GM18861 (cell line): Measurements from ENCODE around the gene FAM25C.
"Not testable (repeated sequence)": the region's sequence is repeated elsewhere in the genome, so short reads cannot be mapped to it uniquely, and the experiment has no call there.

ENCODE experiments used
- ATAC-seq: cut with Tn5 transposase; IDR thresholded peaks from one replicate; pipeline ENCODE4 v1.9.1; 2021; ENCODE audit not compliant: unreplicated experiment

Gene FAM25C

DNA sequence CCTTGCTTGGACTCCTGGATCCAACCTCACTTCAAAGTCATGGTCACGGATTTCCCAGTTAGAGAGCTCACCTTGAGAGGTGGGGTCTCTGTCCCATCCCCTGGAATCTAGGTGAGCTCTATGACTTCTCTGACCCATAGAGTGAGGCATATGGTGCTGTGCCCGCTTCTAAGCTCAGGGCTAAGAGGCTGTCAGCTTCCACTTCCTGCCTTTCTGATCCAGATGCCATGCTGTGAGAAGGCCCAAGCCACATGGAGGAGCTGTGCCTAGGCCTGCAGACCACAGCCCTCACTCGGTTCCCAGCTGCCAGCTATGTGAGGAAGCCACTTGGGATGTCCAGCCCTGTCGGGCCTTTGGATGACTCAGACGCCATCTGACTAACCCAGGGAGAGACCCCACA is 39.9 kb downstream of the FAM25C start:
- ATAC-seq, result not testable (repeated sequence)

DNA sequence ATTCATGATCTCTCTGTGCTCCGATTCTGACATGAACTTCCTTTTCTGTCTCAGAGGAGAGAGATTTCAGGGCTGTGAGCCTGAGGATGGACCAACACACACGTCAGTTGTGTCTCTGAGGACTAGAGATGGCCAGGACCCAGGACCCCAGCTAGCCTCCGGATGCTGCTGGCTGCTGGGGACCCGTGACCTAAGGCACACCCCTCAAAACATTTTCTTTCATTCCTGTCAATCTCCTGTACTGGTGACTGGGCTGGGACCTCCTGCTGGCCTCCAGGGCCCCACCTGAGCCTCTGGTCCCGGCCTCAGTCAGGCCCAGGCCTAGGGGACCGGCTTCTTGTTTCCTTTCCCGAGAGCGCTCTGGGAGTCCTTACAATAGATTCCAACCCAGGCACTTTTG is 42.4 kb downstream of the FAM25C start:
- not testable (repeated sequence) for ATAC-seq

DNA sequence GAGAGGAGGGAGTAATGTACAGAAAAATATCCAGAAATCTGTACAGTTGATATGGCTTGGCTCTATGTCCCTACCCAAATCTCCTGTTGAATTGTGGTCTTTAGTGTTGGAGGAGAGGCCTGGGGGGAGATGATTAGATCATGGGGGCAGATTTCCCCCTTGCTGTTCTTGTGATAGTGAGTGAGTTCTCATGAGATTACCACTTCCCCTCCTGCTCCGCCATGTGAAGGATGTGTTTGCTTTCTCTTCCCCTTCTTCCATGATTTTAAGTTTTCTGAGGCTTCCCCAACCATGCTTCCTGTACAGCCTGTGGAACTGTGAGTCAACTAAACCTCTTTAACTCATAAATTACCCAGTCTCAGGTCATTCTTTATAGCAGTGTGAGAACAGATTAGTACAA is 52.2 kb downstream of the FAM25C start:
- ATAC-seq, result not testable (repeated sequence)
